Activated naive CD4-positive, alpha-beta T cell treated with anti-CD3 and anti-CD28 coated beads, Interleukin-2, amount 10 ng/mL, durations not matched to agents 7 days and 5 days (primary cell): Measurements from ENCODE around the gene ANKRD52.
A peak's percentile ranks its signal among the peaks of the same experiment; 100 is the strongest.

ENCODE experiments used
- CTCF ChIA-PET: fragments of 350-600 bp; sonication (Branson Sonifier 250); formaldehyde crosslinking; loops from one replicate; lab custom pipeline; 2021; ENCODE audit warnings: antibody characterized with exemption; lab: Charles Lee
- DNase-seq: peaks from one replicate; pipeline ENCODE4 v3.0.0-alpha.2; 2020
- H3K27ac Mint-ChIP-seq: one replicate; pipeline ENCODE4 v1.8.0; 2021; ENCODE audit warnings: mild to moderate bottlenecking, moderate library complexity, mixed read lengths
- H3K27me3 Mint-ChIP-seq: one replicate; pipeline ENCODE4 v1.8.0; 2021; ENCODE audit warnings: mild to moderate bottlenecking, mixed read lengths
- H3K36me3 Mint-ChIP-seq: one replicate; pipeline ENCODE4 v1.8.0; 2021; ENCODE audit warnings: mixed read lengths
- H3K4me1 Mint-ChIP-seq: one replicate; pipeline ENCODE4 v1.8.0; 2021; ENCODE audit warnings: mixed read lengths
- H3K4me3 Mint-ChIP-seq: one replicate; pipeline ENCODE4 v1.8.0; 2021; ENCODE audit warnings: mild to moderate bottlenecking, moderate library complexity, mixed read lengths
- H3K9me3 Mint-ChIP-seq: one replicate; pipeline ENCODE4 v1.8.0; 2021; ENCODE audit warnings: mixed read lengths

ANKRD52 gene

GRCh38 chr12:56244494-56244893 is 13.7 kb downstream of the ANKRD52 start:
- no peak overlapping the region for H3K4me3 Mint-ChIP-seq
- H3K36me3 Mint-ChIP-seq: peaks cover 46% of the 10 kb centered on the region
- H3K27me3 Mint-ChIP-seq: no peaks in the 10 kb centered on the region
- H3K4me1 Mint-ChIP-seq: no peaks in the 10 kb centered on the region
- CTCF ChIA-PET: interaction anchor here (0.5 kb wide), 1 partner anchor 42 kb away, joined by 3 read pairs; no protein-coding TSS in a partner anchor
- DNase-seq: no peak
- H3K27ac Mint-ChIP-seq: no peak overlapping the region
- H3K9me3 Mint-ChIP-seq: no peaks in the 10 kb centered on the region

GRCh38 chr12:56243731-56244181 is 14.4 kb downstream of the ANKRD52 start:
- Mint-ChIP-seq H3K9me3 (no peaks in the 10 kb centered on the region), H3K36me3 (peaks cover 43% of the 10 kb centered on the region), H3K4me3 (no peak overlapping the region), H3K4me1 (no peaks in the 10 kb centered on the region), H3K27me3 (no peaks in the 10 kb centered on the region), H3K27ac (no peak overlapping the region)
- CTCF ChIA-PET: no interaction called here
- DNase-seq: no peak

GRCh38 chr12:56242986-56243385 is 15.2 kb downstream of the ANKRD52 start:
- DNase-seq: no peak
- Mint-ChIP-seq H3K27me3 (no peaks in the 10 kb centered on the region), H3K4me1 (no peaks in the 10 kb centered on the region), H3K36me3 (peaks cover 42% of the 10 kb centered on the region), H3K27ac (no peak overlapping the region), H3K9me3 (no peaks in the 10 kb centered on the region), H3K4me3 (no peak overlapping the region)
- CTCF ChIA-PET: no interaction called here

- H3K36me3 Mint-ChIP-seq: peaks cover 33% of the 10 kb centered on the region
- no peaks in the 10 kb centered on the region for H3K4me1 Mint-ChIP-seq
- no peaks in the 10 kb centered on the region for H3K27me3 Mint-ChIP-seq
- no peaks in the 10 kb centered on the region for H3K9me3 Mint-ChIP-seq
- CTCF ChIA-PET: no interaction called here
- DNase-seq: no peak
- H3K4me3 Mint-ChIP-seq: no peak overlapping the region
- no peak overlapping the region for H3K27ac Mint-ChIP-seq
Observed at GRCh38 chr12:56241424-56242303, 16.5 kb downstream of the ANKRD52 start.

- no peak overlapping the region for H3K4me3 Mint-ChIP-seq
- no peak for DNase-seq
- H3K9me3 Mint-ChIP-seq: no peaks in the 10 kb centered on the region
- no peak overlapping the region for H3K27ac Mint-ChIP-seq
- no peaks in the 10 kb centered on the region for H3K4me1 Mint-ChIP-seq
- CTCF ChIA-PET: interaction anchor here (1.0 kb wide), 1 partner anchor 21 kb away, joined by 4 read pairs; the partner anchor contains the start of gene ANKRD52
- H3K36me3 Mint-ChIP-seq: peaks cover 11% of the 10 kb centered on the region
- no peaks in the 10 kb centered on the region for H3K27me3 Mint-ChIP-seq
Observed at GRCh38 chr12:56237552-56237951, 20.6 kb downstream of the ANKRD52 start.

- DNase-seq: no peak
- Mint-ChIP-seq H3K9me3 (no peaks in the 10 kb centered on the region), H3K27ac (no peak overlapping the region), H3K4me1 (no peaks in the 10 kb centered on the region), H3K27me3 (no peaks in the 10 kb centered on the region), H3K36me3 (peaks cover 6% of the 10 kb centered on the region), H3K4me3 (no peak overlapping the region)
- CTCF ChIA-PET: interaction anchor here (1.0 kb wide), 2 partner anchors 21 to 117 kb away, joined by 3 to 4 read pairs; partner anchors contain the start of gene ANKRD52
Observed at GRCh38 chr12:56236985-56237384, 21.2 kb downstream of the ANKRD52 start.

GRCh38 chr12:56236091-56236490 is 22.1 kb downstream of the ANKRD52 start:
- CTCF ChIA-PET: interaction anchor here (0.8 to 1.0 kb wide), 3 partner anchors 30 to 116 kb away, joined by 3 read pairs; no protein-coding TSS in a partner anchor
- DNase-seq: no peak
- Mint-ChIP-seq H3K27me3 (no peaks in the 10 kb centered on the region), H3K36me3 (no peaks in the 10 kb centered on the region), H3K9me3 (no peaks in the 10 kb centered on the region), H3K4me3 (no peak overlapping the region), H3K4me1 (no peaks in the 10 kb centered on the region), H3K27ac (no peak overlapping the region)

GRCh38 chr12:56234746-56235436 is 23.3 kb downstream of the ANKRD52 start:
- Mint-ChIP-seq H3K4me1 (no peaks in the 10 kb centered on the region), H3K4me3 (no peak overlapping the region), H3K9me3 (no peaks in the 10 kb centered on the region), H3K36me3 (no peaks in the 10 kb centered on the region), H3K27ac (no peak overlapping the region), H3K27me3 (no peaks in the 10 kb centered on the region)
- DNase-seq: no peak
- CTCF ChIA-PET: interaction anchor here (0.8 to 1.2 kb wide), 2 partner anchors 28 to 42 kb away, joined by 3 to 4 read pairs; no protein-coding TSS in a partner anchor

- Mint-ChIP-seq H3K36me3 (peaks cover 4% of the 10 kb centered on the region), H3K27ac (no peak overlapping the region), H3K27me3 (no peaks in the 10 kb centered on the region), H3K4me1 (peaks cover 2% of the 10 kb centered on the region), H3K4me3 (no peak overlapping the region), H3K9me3 (no peaks in the 10 kb centered on the region)
- DNase-seq: no peak
- CTCF ChIA-PET: interaction anchor here (0.7 kb wide), 2 partner anchors 15 to 45 kb away, joined by 3 read pairs; no protein-coding TSS in a partner anchor
Observed at GRCh38 chr12:56231184-56231582, 27.0 kb downstream of the ANKRD52 start.

- CTCF ChIA-PET: interaction anchor here (0.6 to 0.7 kb wide), 2 partner anchors 24 to 45 kb away, joined by 3 to 4 read pairs; no protein-coding TSS in a partner anchor
- H3K27ac Mint-ChIP-seq: no peak overlapping the region
Observed at GRCh38 chr12:56230432-56231183, 27.6 kb downstream of the ANKRD52 start.

GRCh38 chr12:56229916-56230431 is 28.2 kb downstream of the ANKRD52 start, which contains the start of gene SLC39A5:
Gene SLC39A5, plus strand, starts transcription at chr12:56230051. Its CDS starts 1,224 bp downstream, at chr12:56231275.
- no peak within 1 kb of the TSS for H3K27ac Mint-ChIP-seq
- CTCF ChIA-PET: no interaction called here
- no peak within 1 kb of the TSS for H3K4me3 Mint-ChIP-seq
- H3K36me3 Mint-ChIP-seq: peaks cover 6% of the 10 kb centered on the region
- no peaks in the 10 kb centered on the region for H3K9me3 Mint-ChIP-seq
- peaks cover 13% of the 10 kb centered on the region for H3K4me1 Mint-ChIP-seq
- no peaks in the 10 kb centered on the region for H3K27me3 Mint-ChIP-seq
- DNase-seq: no peak

More at GRCh38 chr12:56230432-56231183, 27.6 kb downstream of the ANKRD52 start:
- Mint-ChIP-seq H3K27me3 (no peaks in the 10 kb centered on the region), H3K9me3 (no peaks in the 10 kb centered on the region), H3K36me3 (peaks cover 6% of the 10 kb centered on the region), H3K4me3 (no peak overlapping the region), H3K4me1 (peaks cover 7% of the 10 kb centered on the region)
- no peak for DNase-seq

- Mint-ChIP-seq H3K36me3 (peaks cover 6% of the 10 kb centered on the region), H3K9me3 (no peaks in the 10 kb centered on the region), H3K27me3 (no peaks in the 10 kb centered on the region), H3K4me3 (no peak overlapping the region), H3K4me1 (peaks cover 20% of the 10 kb centered on the region), H3K27ac (no peak overlapping the region)
- DNase-seq: no peak
- CTCF ChIA-PET: no interaction called here
Observed at GRCh38 chr12:56229082-56229481, 29.1 kb downstream of the ANKRD52 start.

GRCh38 chr12:56224954-56225353 is 33.2 kb downstream of the ANKRD52 start:
- H3K4me3 Mint-ChIP-seq: peak overlapping the region; percentile 83
- no peaks in the 10 kb centered on the region for H3K9me3 Mint-ChIP-seq
- no peak for DNase-seq
- H3K27ac Mint-ChIP-seq: peak overlapping the region; percentile 81
- no peaks in the 10 kb centered on the region for H3K27me3 Mint-ChIP-seq
- H3K4me1 Mint-ChIP-seq: peaks cover 52% of the 10 kb centered on the region
- H3K36me3 Mint-ChIP-seq: peaks cover 10% of the 10 kb centered on the region
- CTCF ChIA-PET: no interaction called here
